MM.1S (cell line): Measurements from ENCODE around the gene SORCS2.

Source experiments
- DNase-seq: peaks from one replicate; pipeline ENCODE4 v3.0.0-alpha.2; 2015
- H2AFZ ChIP-seq: fragments of 300-600 bp; sonication (generic); 2 replicates; pipeline ENCODE4 v1.6.0; 2016; ENCODE audit warnings: antibody characterized with exemption, low read length
- H3F3A ChIP-seq: fragments of 300-600 bp; sonication (generic); 2 replicates; pipeline ENCODE4 v1.6.1; 2016; ENCODE audit warnings: mild to moderate bottlenecking, antibody characterized with exemption, low read length, moderate library complexity, mixed read lengths; ENCODE audit not compliant: insufficient read depth
- H3K27ac ChIP-seq: fragments of 300-600 bp; sonication (generic); 2 replicates; pipeline ENCODE4 v1.5.1; 2016; ENCODE audit warnings: mild to moderate bottlenecking, low read length
- H3K27me3 ChIP-seq: fragments of 300-600 bp; sonication (generic); replicated peaks from 2 replicates; pipeline ENCODE4 v1.6.0; 2016; ENCODE audit warnings: low read length; ENCODE audit not compliant: insufficient read depth
- H3K36me3 ChIP-seq: fragments of 300-600 bp; sonication (generic); replicated peaks from 2 replicates; pipeline ENCODE4 v1.6.1; 2016; ENCODE audit warnings: mild to moderate bottlenecking, low read length, mixed read lengths; ENCODE audit not compliant: insufficient read depth
- H3K4me1 ChIP-seq: fragments of 300-600 bp; sonication (generic); 2 replicates; pipeline ENCODE4 v1.6.1; 2016; ENCODE audit warnings: low read length, mixed read lengths
- H3K4me2 ChIP-seq: fragments of 300-600 bp; sonication (generic); 2 replicates; pipeline ENCODE4 v1.6.0; 2016; ENCODE audit warnings: low read depth, low read length
- H3K4me3 ChIP-seq: fragments of 300-600 bp; sonication (generic); 2 replicates; pipeline ENCODE4 v1.5.1; 2016; ENCODE audit warnings: low read length, mixed read lengths
- H3K79me2 ChIP-seq: fragments of 300-600 bp; sonication (generic); 2 replicates; pipeline ENCODE4 v1.6.1; 2016; ENCODE audit warnings: mixed run types, low read length, mixed read lengths
- H3K9ac ChIP-seq: fragments of 300-600 bp; sonication (generic); 2 replicates; pipeline ENCODE4 v1.6.1; 2016; ENCODE audit warnings: low read length, mixed read lengths
- H3K9me2 ChIP-seq: fragments of 300-600 bp; sonication (generic); replicated peaks from 2 replicates; pipeline ENCODE4 v1.6.1; 2016; ENCODE audit warnings: mild to moderate bottlenecking, low read length, mixed read lengths; ENCODE audit not compliant: insufficient read depth
- H3K9me3 ChIP-seq: fragments of 300-600 bp; sonication (generic); replicated peaks from 2 replicates; pipeline ENCODE4 v1.6.1; 2016; ENCODE audit warnings: mild to moderate bottlenecking, low read length, mixed read lengths; ENCODE audit not compliant: insufficient read depth
- H4K20me1 ChIP-seq: fragments of 300-600 bp; sonication (generic); 2 replicates; pipeline ENCODE4 v1.6.1; 2016; ENCODE audit warnings: mild to moderate bottlenecking, low read length, moderate library complexity, mixed read lengths; ENCODE audit not compliant: insufficient read depth
- EZH2 ChIP-seq: fragments of 300-600 bp; sonication (generic); optimal IDR thresholded peaks from 2 replicates; pipeline ENCODE3; 2017; ENCODE audit warnings: low read depth, mild to moderate bottlenecking, antibody characterized with exemption, low read length, mixed read lengths
- EZH2phosphoT487 ChIP-seq: fragments of 300-600 bp; sonication (generic); IDR thresholded peaks from 2 replicates; pipeline ENCODE4 v1.6.1; 2018; ENCODE audit warnings: antibody characterized with exemption, low read length
- TF ChIP-seq, protein P1 (sequence below): fragments of 300-600 bp; sonication (generic); IDR thresholded peaks from 2 replicates; pipeline ENCODE4 v1.5.1; 2016; ENCODE audit warnings: antibody characterized with exemption, low read length, mixed read lengths

Gene SORCS2

DNA sequence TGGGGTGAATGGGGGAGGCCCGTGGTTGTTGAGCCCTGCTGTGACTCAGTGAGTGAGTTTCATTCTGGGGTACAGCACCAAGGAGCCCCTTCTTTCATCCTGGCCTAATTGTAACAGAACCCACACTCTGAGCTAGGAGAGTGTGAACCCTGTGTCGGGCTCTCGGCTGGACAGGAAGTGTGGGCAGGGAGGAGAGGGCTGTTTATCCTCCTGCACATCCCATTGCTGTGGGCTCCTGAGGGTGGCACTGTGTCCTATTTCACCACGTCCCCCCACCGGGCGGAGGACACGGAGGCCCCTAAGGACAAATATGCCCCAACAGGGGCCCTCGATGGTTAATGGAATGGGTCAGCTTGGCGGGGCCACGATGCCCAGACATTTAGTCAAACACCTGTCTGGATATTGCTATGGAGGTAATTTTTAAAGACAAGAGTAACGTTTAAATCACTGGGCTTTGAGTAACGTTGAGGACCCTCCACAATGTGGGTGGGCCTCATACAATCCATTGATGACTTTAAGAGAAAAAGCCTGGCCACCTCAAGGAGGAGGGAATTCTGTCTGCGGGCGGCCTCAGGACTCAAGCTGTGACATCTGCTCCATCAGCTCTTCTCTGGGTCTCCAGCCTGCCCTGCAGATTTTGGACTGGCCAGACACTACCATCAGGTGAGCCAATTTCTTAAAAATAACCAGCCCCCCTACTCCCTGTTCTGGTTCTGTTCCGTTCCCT, 46.1 kb upstream of the SORCS2 start:
- no peaks in the 10 kb centered on the region for H3K36me3 ChIP-seq
- no peak for TF ChIP-seq EZH2
- no peak for TF ChIP-seq EZH2phosphoT487
- TF ChIP-seq, protein P1, sequence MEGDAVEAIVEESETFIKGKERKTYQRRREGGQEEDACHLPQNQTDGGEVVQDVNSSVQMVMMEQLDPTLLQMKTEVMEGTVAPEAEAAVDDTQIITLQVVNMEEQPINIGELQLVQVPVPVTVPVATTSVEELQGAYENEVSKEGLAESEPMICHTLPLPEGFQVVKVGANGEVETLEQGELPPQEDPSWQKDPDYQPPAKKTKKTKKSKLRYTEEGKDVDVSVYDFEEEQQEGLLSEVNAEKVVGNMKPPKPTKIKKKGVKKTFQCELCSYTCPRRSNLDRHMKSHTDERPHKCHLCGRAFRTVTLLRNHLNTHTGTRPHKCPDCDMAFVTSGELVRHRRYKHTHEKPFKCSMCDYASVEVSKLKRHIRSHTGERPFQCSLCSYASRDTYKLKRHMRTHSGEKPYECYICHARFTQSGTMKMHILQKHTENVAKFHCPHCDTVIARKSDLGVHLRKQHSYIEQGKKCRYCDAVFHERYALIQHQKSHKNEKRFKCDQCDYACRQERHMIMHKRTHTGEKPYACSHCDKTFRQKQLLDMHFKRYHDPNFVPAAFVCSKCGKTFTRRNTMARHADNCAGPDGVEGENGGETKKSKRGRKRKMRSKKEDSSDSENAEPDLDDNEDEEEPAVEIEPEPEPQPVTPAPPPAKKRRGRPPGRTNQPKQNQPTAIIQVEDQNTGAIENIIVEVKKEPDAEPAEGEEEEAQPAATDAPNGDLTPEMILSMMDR = no peak
- H2AFZ ChIP-seq = no peak overlapping the region
- H3F3A ChIP-seq = no peaks in the 10 kb centered on the region
- H3K79me2 ChIP-seq = no peaks in the 10 kb centered on the region
- H3K27ac ChIP-seq = no peak overlapping the region
- H3K4me1 ChIP-seq = no peaks in the 10 kb centered on the region
- H3K4me2 ChIP-seq = no peak overlapping the region
- DNase-seq = no peak
- H3K27me3 ChIP-seq = peaks cover 96% of the 10 kb centered on the region
- H3K9me2 ChIP-seq = no peaks in the 10 kb centered on the region
- H3K9ac ChIP-seq = no peak overlapping the region
- H3K4me3 ChIP-seq = no peak overlapping the region
- no peaks in the 10 kb centered on the region for H3K9me3 ChIP-seq
- H4K20me1 ChIP-seq = no peaks in the 10 kb centered on the region

DNA sequence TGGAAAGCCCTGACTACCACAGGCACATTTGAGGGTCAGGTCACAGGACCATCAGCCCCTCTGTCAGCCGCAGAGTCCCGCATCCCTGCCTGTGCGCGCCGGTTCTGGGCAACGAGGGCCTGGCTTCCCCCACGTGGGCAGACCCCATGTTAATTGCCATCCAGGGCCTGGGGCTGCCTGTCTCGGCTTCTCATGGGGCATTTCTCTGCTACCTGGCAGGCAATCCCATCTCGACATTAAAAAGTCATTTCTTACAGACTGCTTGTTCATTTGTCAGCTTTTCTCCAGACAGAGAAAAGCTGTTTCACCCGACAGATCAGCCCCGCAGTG, 45.6 kb upstream of the SORCS2 start:
- H3K9me2 ChIP-seq = no peaks in the 10 kb centered on the region
- no peak overlapping the region for H3K4me2 ChIP-seq
- no peaks in the 10 kb centered on the region for H3K9me3 ChIP-seq
- no peak overlapping the region for H3K27ac ChIP-seq
- peaks cover 96% of the 10 kb centered on the region for H3K27me3 ChIP-seq
- no peak for TF ChIP-seq EZH2
- TF ChIP-seq EZH2phosphoT487 = no peak
- TF ChIP-seq, protein P1 = no peak
- H3K36me3 ChIP-seq = no peaks in the 10 kb centered on the region
- no peaks in the 10 kb centered on the region for H4K20me1 ChIP-seq
- no peaks in the 10 kb centered on the region for H3K4me1 ChIP-seq
- no peak overlapping the region for H2AFZ ChIP-seq
- no peak overlapping the region for H3K4me3 ChIP-seq
- H3K79me2 ChIP-seq = no peaks in the 10 kb centered on the region
- no peaks in the 10 kb centered on the region for H3F3A ChIP-seq
- no peak overlapping the region for H3K9ac ChIP-seq
- DNase-seq = no peak

DNA sequence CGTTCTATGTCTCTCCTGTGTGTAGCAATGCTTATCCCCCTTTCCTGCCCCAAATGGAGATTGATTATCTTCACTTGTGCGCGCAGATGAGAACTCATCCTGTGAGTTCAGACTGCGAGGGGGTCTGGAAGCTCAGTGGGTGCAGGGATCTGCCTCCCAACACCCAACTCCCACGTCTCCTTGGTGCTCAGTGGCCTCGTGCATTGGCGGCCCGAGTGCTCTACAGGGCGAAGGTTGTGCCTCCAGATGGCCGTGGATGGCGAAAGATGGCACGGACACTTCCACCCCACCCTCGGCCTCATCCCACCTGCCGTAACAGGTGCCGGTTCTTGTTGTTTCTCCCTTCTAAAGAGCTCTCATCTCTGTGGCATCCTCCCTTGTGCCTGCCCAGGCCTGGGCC, 45.1 kb upstream of the SORCS2 start:
- Histone ChIP-seq H3K9me3 (no peaks in the 10 kb centered on the region), H3K9ac (no peak overlapping the region), H3K9me2 (no peaks in the 10 kb centered on the region), H3F3A (no peaks in the 10 kb centered on the region), H3K4me3 (no peak overlapping the region), H3K27ac (no peak overlapping the region), H3K36me3 (no peaks in the 10 kb centered on the region), H2AFZ (no peak overlapping the region), H4K20me1 (no peaks in the 10 kb centered on the region), H3K4me1 (no peaks in the 10 kb centered on the region), H3K27me3 (peaks cover 96% of the 10 kb centered on the region), H3K4me2 (no peak overlapping the region), H3K79me2 (no peaks in the 10 kb centered on the region)
- TF ChIP-seq EZH2 (no peak), EZH2phosphoT487 (no peak)
- TF ChIP-seq, protein P1 = no peak
- no peak for DNase-seq
